BJ (cell line): Measurements from ENCODE around the gene SH3RF1. TPM values are rescaled to one million over a fixed set of nuclear protein-coding genes. Genes with fewer than 3 reads are reported as not detected.

Source experiments
- CTCF ChIA-PET: fragments of 350-600 bp; formaldehyde crosslinking; extraction: SDS; loops from one replicate; lab custom pipeline; 2021; ENCODE audit warnings: antibody characterized with exemption, inconsistent platforms; lab: Yijun Ruan, JAX
- POLR2A ChIA-PET: fragments of 300-600 bp; sonication (Branson Sonifier 250); formaldehyde crosslinking; extraction: SDS; loops from one replicate; lab custom pipeline; 2021; ENCODE audit warnings: antibody characterized with exemption; lab: Charles Lee
- DNase-seq: peaks from one replicate; pipeline ENCODE4 v3.0.0-alpha.2; 2011; ENCODE audit warnings: low read depth
- H3K27me3 ChIP-seq: 2 replicates; pipeline ENCODE4 v1.6.0; 2011; ENCODE audit warnings: low read length; ENCODE audit not compliant: control insufficient read depth, insufficient read depth
- H3K36me3 ChIP-seq: 2 replicates; pipeline ENCODE4 v1.5.1; 2011; ENCODE audit warnings: low read length; ENCODE audit not compliant: control insufficient read depth, insufficient read depth
- H3K4me3 ChIP-seq: 2 replicates; pipeline ENCODE4 v1.5.1; 2011; ENCODE audit warnings: low read depth, mild to moderate bottlenecking, control low read depth, low read length
- polyA plus RNA-seq: library from polyadenylated mRNA; depleted of rRNA; stranded (reverse); fragments of >200 nt; gene quantifications from 2 replicates; pipeline ENCODE4 v1.2.3, GENCODE V29; 2011
- TF ChIP-seq, protein P1 (sequence below): IDR thresholded peaks from 2 replicates; pipeline ENCODE4 v1.5.1; 2011; ENCODE audit warnings: low read depth, mild to moderate bottlenecking, control low read depth, inconsistent platforms, low read length, moderate library complexity; ENCODE audit not compliant: insufficient read depth

The SH3RF1 gene
- polyA plus RNA-seq, 1 experiment: 38.8 TPM

DNA sequence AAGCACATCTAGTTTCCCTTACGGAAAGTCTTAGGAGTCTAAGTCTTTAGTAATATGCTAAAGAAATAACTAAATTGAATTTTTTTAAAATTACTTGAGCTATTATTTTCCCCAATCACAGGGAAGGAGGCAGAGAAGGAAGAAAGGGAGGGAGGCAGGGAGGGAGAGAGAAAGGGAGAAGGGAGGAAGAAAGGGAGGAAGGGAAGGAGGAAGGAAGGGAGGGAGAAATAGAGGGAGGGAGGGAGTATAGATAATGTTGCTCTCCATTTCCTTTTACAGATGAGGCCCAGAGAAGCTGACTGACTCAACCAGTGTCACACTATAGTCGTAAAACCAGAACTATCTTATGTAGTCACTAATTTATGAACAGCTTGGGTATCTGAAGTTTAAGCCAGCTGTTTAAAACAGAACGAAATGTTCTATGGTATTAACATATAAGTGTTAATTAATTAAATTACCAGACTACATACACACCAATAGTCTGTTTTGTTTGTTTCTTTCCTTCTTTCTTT is 14.6 kb downstream of the SH3RF1 start:
- Histone ChIP-seq H3K36me3 (no peaks in the 10 kb centered on the region), H3K27me3 (no peaks in the 10 kb centered on the region), H3K4me3 (no peak overlapping the region)
- no peak for DNase-seq
- ChIA-PET POLR2A (interaction anchor here (0.5 to 0.6 kb wide), 2 partner anchors 30 to 107 kb away, joined by 3 read pairs; no protein-coding TSS in a partner anchor), CTCF (interaction anchor here (0.6 to 1.4 kb wide), 2 partner anchors 16 to 231 kb away, joined by 3 to 4 read pairs; no protein-coding TSS in a partner anchor)
- TF ChIP-seq, protein P1, sequence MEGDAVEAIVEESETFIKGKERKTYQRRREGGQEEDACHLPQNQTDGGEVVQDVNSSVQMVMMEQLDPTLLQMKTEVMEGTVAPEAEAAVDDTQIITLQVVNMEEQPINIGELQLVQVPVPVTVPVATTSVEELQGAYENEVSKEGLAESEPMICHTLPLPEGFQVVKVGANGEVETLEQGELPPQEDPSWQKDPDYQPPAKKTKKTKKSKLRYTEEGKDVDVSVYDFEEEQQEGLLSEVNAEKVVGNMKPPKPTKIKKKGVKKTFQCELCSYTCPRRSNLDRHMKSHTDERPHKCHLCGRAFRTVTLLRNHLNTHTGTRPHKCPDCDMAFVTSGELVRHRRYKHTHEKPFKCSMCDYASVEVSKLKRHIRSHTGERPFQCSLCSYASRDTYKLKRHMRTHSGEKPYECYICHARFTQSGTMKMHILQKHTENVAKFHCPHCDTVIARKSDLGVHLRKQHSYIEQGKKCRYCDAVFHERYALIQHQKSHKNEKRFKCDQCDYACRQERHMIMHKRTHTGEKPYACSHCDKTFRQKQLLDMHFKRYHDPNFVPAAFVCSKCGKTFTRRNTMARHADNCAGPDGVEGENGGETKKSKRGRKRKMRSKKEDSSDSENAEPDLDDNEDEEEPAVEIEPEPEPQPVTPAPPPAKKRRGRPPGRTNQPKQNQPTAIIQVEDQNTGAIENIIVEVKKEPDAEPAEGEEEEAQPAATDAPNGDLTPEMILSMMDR: no peak

DNA sequence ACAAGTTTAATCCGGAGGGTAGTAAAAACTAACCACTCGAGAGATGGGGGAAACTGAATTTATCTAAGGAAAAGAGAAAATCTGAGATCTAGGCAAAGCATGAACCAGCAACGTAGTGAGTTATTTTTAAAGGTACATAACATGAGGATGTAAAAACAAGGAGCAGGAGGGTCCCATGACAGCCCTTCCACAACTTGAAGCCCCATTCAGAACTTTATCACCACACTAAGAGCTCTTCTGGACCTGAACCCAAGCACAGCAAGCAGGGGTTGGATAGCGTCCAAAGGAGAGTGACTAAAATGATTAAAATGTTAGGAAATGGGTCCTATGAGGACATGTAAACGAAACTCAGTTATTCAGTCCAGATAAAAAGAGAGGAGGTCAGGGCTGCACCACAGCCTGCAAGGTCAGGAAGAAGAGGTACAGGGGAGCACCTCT is 16.2 kb downstream of the SH3RF1 start:
- TF ChIP-seq, protein P1: no peak
- CTCF ChIA-PET: interaction anchor here (1.4 kb wide), 1 partner anchor 139 kb away, joined by 5 read pairs; no protein-coding TSS in a partner anchor
- POLR2A ChIA-PET: no interaction called here
- Histone ChIP-seq H3K4me3 (no peak overlapping the region), H3K27me3 (no peaks in the 10 kb centered on the region), H3K36me3 (no peaks in the 10 kb centered on the region)
- peak; percentile 61 for DNase-seq

DNA sequence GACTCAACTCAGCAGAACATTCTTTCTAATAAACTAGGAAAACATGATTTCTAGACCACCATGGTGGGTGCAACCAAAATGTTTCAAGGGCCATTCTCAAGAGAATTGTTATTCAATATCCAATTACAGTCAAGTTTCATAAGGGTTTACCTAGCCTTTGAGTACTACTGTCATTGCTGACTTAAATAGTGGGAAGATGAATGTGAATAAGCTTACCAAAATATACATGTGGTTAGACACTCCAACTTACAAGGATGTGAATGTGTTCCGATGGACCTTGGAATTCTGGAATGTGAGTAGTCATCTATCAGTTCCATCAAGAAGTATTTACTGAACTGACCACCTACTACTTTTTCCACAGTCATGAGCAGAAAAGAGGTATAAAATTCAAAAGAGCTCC is 16.9 kb downstream of the SH3RF1 start:
- Histone ChIP-seq H3K27me3 (no peaks in the 10 kb centered on the region), H3K4me3 (no peak overlapping the region), H3K36me3 (no peaks in the 10 kb centered on the region)
- DNase-seq: peak; percentile 82
- ChIA-PET CTCF (no interaction called here), POLR2A (no interaction called here)
- TF ChIP-seq, protein P1: no peak

DNA sequence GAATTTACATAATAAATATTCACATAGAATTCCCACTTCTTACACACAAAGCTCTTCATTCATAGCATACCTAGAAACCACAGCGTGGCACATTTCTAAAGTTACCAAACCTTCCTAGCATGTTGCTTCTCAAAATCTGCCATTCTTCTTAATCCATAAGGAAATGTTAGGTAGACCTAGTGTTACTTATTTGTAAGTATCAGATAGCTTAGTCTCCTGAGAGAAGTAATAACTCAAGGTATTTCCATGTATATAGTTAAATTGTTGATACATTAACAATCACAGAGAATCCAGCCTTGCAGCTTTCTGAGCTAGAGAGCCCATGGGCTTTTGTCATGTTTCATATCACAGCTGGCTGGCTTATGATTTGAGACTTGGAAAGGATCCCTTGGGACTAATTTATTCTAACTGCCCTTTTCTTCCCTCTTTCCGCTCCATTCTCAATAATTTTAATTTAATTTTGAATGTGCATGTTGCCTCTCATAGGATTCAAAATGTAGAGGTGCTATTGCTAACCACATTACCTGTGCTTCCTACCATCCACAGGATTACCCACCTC is 17.6 kb downstream of the SH3RF1 start:
- CTCF ChIA-PET: interaction anchor here (0.9 kb wide), 1 partner anchor 15 kb away, joined by 3 read pairs; no protein-coding TSS in a partner anchor

More for the DNA sequence above, 17.6 kb downstream of the SH3RF1 start:
- Histone ChIP-seq H3K27me3 (no peaks in the 10 kb centered on the region), H3K4me3 (no peak overlapping the region), H3K36me3 (peaks cover 1% of the 10 kb centered on the region)
- no peak for DNase-seq
- POLR2A ChIA-PET: no interaction called here
- TF ChIP-seq, protein P1: no peak
